AG04450 (cell line): Measurements from ENCODE around the gene VSIR. TPM values are rescaled to one million over a fixed set of nuclear protein-coding genes. Genes with fewer than 3 reads are reported as not detected.

Source experiments
- CTCF ChIA-PET: fragments of 300-600, 350-600 bp; formaldehyde crosslinking; extraction: SDS; loops from one replicate; lab custom pipeline; 2022; ENCODE audit warnings: antibody characterized with exemption, inconsistent platforms; lab: Charles Lee
- POLR2A ChIA-PET: fragments of 350-600 bp; formaldehyde crosslinking; extraction: SDS; loops from one replicate; lab custom pipeline; 2021; ENCODE audit warnings: antibody characterized with exemption, inconsistent platforms; lab: Yijun Ruan, JAX
- DNase-seq: peaks from one replicate; pipeline ENCODE4 v3.0.0-alpha.2; 2011; ENCODE audit warnings: low read depth, low spot score
- H3K27ac ChIP-seq: one replicate; pipeline ENCODE4 v1.5.1; 2012; ENCODE audit warnings: low read depth, low read length, control low read depth
- H3K27me3 ChIP-seq: one replicate; pipeline ENCODE4 v1.6.0; 2012; ENCODE audit warnings: low read length; ENCODE audit not compliant: control insufficient read depth, insufficient read depth
- H3K4me3 ChIP-seq: 2 replicates; pipeline ENCODE4 v1.5.1; 2011; ENCODE audit warnings: mild to moderate bottlenecking, low read depth, low read length, control low read depth
- H3K9me3 ChIP-seq: 2 replicates; pipeline ENCODE4 v1.5.1; 2012; ENCODE audit warnings: low read length; ENCODE audit not compliant: control insufficient read depth, insufficient read depth
- polyA plus RNA-seq: library from polyadenylated mRNA; depleted of rRNA; stranded (reverse); fragments of >200 nt; gene quantifications from 2 replicates; pipeline ENCODE4 v1.2.3, GENCODE V29; 2011
- TF ChIP-seq, protein P1 (sequence below): IDR thresholded peaks from 2 replicates; pipeline ENCODE4 v1.5.1; 2011; ENCODE audit warnings: low read depth, low read length, control low read depth, inconsistent platforms

The VSIR gene
- polyA plus RNA-seq, 1 experiment = 22.1 TPM

DNA sequence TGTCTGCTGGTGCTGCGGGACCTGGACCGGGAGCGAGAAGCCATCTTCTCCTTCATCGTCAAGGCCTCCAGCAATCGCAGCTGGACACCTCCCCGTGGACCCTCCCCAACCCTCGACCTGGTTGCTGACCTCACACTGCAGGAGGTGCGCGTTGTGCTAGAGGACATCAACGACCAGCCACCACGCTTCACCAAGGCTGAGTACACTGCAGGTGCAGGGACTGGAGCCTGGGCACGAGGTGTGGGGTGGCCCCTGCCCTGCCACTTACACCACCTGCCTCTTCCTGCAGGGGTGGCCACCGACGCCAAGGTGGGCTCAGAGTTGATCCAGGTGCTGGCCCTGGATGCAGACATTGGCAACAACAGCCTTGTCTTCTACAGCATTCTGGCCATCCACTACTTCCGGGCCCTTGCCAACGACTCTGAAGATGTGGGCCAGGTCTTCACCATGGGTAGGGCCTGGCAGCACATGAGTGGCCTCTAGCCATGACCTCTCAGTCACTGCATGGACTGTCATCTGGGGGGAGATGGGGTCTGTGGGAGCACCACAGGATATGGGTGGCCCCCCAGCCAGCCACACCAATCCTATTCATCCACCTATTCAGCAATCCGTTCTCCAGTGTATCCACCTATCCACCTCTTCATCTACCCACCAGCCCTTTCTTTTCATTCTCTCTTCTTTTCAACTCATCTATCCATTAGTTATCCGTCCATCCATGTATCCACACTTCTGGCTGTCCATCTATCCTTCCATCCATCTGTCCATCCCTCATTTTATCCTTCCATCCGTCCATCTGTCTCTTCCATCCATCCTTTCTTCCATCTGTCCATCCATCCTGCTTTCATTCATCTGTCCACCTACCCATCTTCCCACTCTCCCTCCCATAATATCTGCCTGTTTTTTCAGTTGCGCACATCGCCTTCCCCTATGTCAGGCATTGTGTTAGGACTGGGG lies 34.5 kb upstream of the VSIR start:
- TF ChIP-seq, protein P1, sequence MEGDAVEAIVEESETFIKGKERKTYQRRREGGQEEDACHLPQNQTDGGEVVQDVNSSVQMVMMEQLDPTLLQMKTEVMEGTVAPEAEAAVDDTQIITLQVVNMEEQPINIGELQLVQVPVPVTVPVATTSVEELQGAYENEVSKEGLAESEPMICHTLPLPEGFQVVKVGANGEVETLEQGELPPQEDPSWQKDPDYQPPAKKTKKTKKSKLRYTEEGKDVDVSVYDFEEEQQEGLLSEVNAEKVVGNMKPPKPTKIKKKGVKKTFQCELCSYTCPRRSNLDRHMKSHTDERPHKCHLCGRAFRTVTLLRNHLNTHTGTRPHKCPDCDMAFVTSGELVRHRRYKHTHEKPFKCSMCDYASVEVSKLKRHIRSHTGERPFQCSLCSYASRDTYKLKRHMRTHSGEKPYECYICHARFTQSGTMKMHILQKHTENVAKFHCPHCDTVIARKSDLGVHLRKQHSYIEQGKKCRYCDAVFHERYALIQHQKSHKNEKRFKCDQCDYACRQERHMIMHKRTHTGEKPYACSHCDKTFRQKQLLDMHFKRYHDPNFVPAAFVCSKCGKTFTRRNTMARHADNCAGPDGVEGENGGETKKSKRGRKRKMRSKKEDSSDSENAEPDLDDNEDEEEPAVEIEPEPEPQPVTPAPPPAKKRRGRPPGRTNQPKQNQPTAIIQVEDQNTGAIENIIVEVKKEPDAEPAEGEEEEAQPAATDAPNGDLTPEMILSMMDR = no peak
- Histone ChIP-seq H3K9me3 (no peaks in the 10 kb centered on the region; the same call in 1 of the 2 replicates), H3K4me3 (no peak overlapping the region), H3K27ac (no peak overlapping the region), H3K27me3 (peaks cover 20% of the 10 kb centered on the region)
- CTCF ChIA-PET = interaction anchor here (0.5 kb wide), 1 partner anchor 42 kb away, joined by 3 read pairs; no protein-coding TSS in a partner anchor
- DNase-seq = no peak
- POLR2A ChIA-PET = interaction anchor here (1.1 kb wide), 1 partner anchor 44 kb away, joined by 15 read pairs; no protein-coding TSS in a partner anchor

DNA sequence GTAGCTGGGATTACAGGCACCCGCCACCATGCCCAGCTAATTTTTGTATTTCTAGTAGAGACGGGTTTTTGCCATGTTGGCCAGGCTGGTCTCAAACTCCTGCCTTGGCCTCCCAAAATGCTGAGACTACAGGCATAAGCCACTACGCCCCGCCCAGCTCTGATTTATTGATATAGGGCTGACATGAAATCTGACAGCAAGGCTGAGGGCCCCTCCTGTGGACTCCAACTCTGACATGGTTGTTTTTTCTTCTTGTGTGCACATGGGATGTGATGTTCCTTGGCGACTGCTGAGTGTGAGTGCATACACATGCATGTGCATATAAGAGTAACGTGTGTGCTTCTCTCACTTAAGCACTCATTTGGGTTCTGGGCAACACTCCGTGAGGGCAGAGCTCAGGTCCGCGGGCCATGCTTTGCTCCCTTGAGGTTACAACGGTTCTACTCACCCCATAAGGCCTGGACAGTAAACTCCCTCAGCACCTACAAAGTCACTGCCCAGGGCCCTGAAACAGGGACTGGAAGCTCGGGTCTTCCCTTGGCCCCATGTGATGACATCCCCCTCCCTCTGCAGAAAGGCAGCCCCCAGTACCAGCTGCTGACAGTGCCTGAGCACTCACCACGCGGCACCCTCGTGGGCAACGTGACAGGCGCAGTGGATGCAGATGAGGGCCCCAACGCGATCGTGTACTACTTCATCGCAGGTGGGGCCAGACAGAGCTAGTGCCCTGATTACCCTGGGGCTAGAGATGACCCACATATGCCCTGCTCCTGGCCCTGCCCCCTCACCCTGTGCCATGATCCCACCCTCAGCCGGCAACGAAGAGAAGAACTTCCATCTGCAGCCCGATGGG lies 33.6 kb upstream of the VSIR start:
- H3K9me3 ChIP-seq = no peaks in the 10 kb centered on the region; the same call in 1 of the 2 replicates
- H3K27me3 ChIP-seq = peaks cover 20% of the 10 kb centered on the region
- H3K27ac ChIP-seq = no peak overlapping the region
- ChIA-PET POLR2A (no interaction called here), CTCF (interaction anchor here (2.0 kb wide), 1 partner anchor 111 kb away, joined by 7 read pairs; no protein-coding TSS in a partner anchor)
- H3K4me3 ChIP-seq = no peak overlapping the region
- DNase-seq = no peak
- TF ChIP-seq, protein P1 = no peak

DNA sequence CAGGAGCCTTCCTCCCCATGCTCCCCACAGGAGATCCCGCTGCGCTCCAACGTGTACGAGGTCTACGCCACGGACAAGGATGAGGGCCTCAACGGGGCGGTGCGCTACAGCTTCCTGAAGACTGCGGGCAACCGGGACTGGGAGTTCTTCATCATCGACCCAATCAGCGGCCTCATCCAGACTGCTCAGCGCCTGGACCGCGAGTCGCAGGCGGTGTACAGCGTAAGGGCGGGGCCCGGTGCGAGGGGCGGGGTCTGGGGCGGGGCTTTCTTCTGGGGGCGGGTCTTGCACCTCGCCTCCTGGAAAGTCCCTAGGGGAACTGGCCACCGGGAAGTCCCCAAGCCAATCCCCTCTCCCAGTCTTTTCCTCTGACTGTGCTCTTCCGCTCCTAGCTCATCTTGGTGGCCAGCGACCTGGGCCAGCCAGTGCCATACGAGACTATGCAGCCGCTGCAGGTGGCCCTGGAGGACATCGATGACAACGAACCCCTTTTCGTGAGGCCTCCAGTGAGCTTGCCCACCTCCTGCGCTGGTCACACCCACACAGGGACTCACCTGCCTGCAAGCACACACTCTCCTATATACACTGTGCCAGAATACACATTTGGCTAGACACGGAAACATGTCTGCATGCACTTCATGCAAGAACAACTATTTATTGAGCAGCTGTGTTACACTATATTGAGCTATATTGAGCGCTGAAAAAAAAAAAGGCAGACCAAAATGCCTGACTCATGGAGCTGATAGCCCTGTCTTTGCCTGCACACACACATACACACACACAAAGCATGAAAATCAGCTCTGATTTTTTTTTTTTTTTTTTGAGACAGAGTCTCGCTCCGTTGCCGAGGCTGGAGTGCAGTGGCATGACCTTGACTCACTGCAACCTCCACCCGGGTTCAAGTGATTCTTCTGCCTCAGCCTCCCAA lies 32.7 kb upstream of the VSIR start:
- ChIA-PET CTCF (interaction anchor here (1.0 to 2.0 kb wide), 3 partner anchors 9 to 110 kb away, joined by 3 to 7 read pairs (median 4); no protein-coding TSS in a partner anchor), POLR2A (no interaction called here)
- Histone ChIP-seq H3K9me3 (no peaks in the 10 kb centered on the region; the same call in 1 of the 2 replicates), H3K4me3 (no peak overlapping the region), H3K27me3 (peaks cover 22% of the 10 kb centered on the region), H3K27ac (no peak overlapping the region)
- no peak for DNase-seq
- TF ChIP-seq, protein P1 = no peak

DNA sequence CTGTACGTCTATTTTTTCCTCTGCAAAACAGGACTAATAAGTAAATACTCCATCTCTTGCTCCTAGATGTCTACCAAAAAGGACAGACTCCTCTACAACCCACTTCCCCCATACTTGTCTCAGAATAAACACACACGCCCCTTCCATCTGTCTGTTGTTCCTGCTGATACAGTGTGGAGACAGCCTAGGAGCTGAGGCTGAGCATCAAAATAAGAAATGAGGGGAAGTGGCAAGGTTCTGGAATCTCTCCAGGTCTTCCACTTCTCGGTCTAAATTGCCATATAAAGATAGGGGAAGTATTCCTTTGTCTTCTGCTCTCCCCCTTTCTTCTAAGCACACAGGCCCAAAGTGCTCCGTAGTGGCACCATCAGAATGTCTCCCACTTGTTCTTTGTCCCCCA lies 30.8 kb upstream of the VSIR start:
- no peak overlapping the region for H3K4me3 ChIP-seq
- POLR2A ChIA-PET = no interaction called here
- DNase-seq = no peak
- H3K27me3 ChIP-seq = peaks cover 24% of the 10 kb centered on the region
- TF ChIP-seq, protein P1 = no peak
- CTCF ChIA-PET = interaction anchor here (1.0 kb wide), 1 partner anchor 92 kb away, joined by 3 read pairs; no protein-coding TSS in a partner anchor
- no peak overlapping the region for H3K27ac ChIP-seq
- H3K9me3 ChIP-seq = no peaks in the 10 kb centered on the region; the same call in 1 of the 2 replicates
